Sigmoid colon (tissue), 7 donors: Measurements from ENCODE around the gene YAE1. TPM values are rescaled to one million over a fixed set of nuclear protein-coding genes. Genes with fewer than 3 reads are reported as not detected.
"Not testable (repeated sequence)": the region's sequence is repeated elsewhere in the genome, so short reads cannot be mapped to it uniquely, and the experiment has no call there.

Experiments
- DNase-seq: peaks from one replicate; pipeline ENCODE4 v3.0.0-alpha.2; 2019
- H3K27ac ChIP-seq, 4 donors: fragments of 200-600 bp; sonication (generic); one replicate each; pipeline ENCODE4 v1.5.1; 2016 to 2019; ENCODE audit warnings: mild to moderate bottlenecking in 1 of 4
- H3K27me3 ChIP-seq, 3 donors: fragments of 200-600 bp; sonication (generic); one replicate each; pipeline ENCODE4 v1.5.1; 2019; ENCODE audit warnings: mild to moderate bottlenecking in 1 of 3
- H3K36me3 ChIP-seq, 4 donors: fragments of 200-600 bp; sonication (generic); one replicate each; pipeline ENCODE4 v1.5.1; 2016 to 2019
- H3K4me1 ChIP-seq, 4 donors: fragments of 200-600 bp; sonication (generic); one replicate each; pipeline ENCODE4 v1.5.1; 2017 to 2019
- H3K4me3 ChIP-seq, 4 donors: fragments of 200-600 bp; sonication (generic); one replicate each; pipeline ENCODE4 v1.5.1; 2017 to 2019; ENCODE audit warnings: mild to moderate bottlenecking in 2 of 4, moderate library complexity in 1 of 4
- H3K9me3 ChIP-seq, 4 donors: fragments of 200-600 bp in 3 of 4; sonication (generic) in 3 of 4; one replicate each; pipeline versions ENCODE4 v1.5.1 to v1.6.1; 2013 to 2019
- EP300 ChIP-seq, 4 donors: sonication (generic); formaldehyde crosslinking; IDR thresholded peaks; one replicate each; pipeline ENCODE4 v1.6.1; 2017; ENCODE audit warnings: antibody characterized with exemption in 4 of 4
- POLR2A ChIP-seq, 2 donors: fragments of 450-650 bp; IDR thresholded peaks; one replicate each; pipeline ENCODE4 v1.6.1; 2016; ENCODE audit warnings: antibody characterized with exemption in 2 of 2, mild to moderate bottlenecking in 2 of 2, moderate library complexity in 2 of 2
- POLR2AphosphoS5 ChIP-seq, 4 donors: sonication (generic); formaldehyde crosslinking; IDR thresholded peaks; one replicate each; pipeline ENCODE4 v1.6.1; 2017; ENCODE audit warnings: antibody characterized with exemption in 4 of 4
- WGBS, 2 donors: extraction: QIAGEN DNeasy Blood & Tissue Kit; methylation state at CpG; one replicate each; pipeline ENCODE4 v1.1.7; 2013; 5-methylcytosine and 5-hydroxymethylcytosine counted together
- intact Hi-C: fragments of 100-400 bp; cut with DNase I; formaldehyde crosslinking; loops from one replicate; pipeline ENCODE4 v1.15.1; 2023
- polyA plus RNA-seq, 3 donors: library from polyadenylated mRNA; stranded (reverse); fragments of 200-250 nt; gene quantifications; one replicate each; pipeline ENCODE4 v1.2.3, GENCODE V29; 2013
- total RNA-seq, 4 donors: library from RNA; depleted of rRNA; stranded (reverse); fragments of >200 nt; gene quantifications; one replicate each; pipeline ENCODE4 v1.1.0, GENCODE V29; 2016
- TF ChIP-seq, protein P1 (sequence below), 4 experiments: fragments of 450-650 bp in 3 of 4; fragments of 200-600 bp in 1 of 4; IDR thresholded peaks; one replicate each; pipeline ENCODE4 v1.5.1; 2016 to 2019; ENCODE audit warnings: antibody characterized with exemption in 4 of 4, mild to moderate bottlenecking in 3 of 4, moderate library complexity in 2 of 4
- donor health status: healthy with polysubstance abuse.
- donor health status: Bipolar disorder and iron deficiency.
- donor health status: healthy.

YAE1 gene
- total and polyA plus RNA-seq, 7 donors, result 16.3 to 52.0 (median 26.4) TPM

- intact Hi-C loops, result no loop called here
- no peaks in the 10 kb centered on the region for H3K27me3 ChIP-seq
- no peak for DNase-seq
- no peaks in the 10 kb centered on the region for H3K36me3 ChIP-seq
- WGBS, 2 donors, result 48 to 70% methylated on average over 3 of the region's 3 CpGs
- no peak overlapping the region for H3K4me3 ChIP-seq
- TF ChIP-seq, protein P1, sequence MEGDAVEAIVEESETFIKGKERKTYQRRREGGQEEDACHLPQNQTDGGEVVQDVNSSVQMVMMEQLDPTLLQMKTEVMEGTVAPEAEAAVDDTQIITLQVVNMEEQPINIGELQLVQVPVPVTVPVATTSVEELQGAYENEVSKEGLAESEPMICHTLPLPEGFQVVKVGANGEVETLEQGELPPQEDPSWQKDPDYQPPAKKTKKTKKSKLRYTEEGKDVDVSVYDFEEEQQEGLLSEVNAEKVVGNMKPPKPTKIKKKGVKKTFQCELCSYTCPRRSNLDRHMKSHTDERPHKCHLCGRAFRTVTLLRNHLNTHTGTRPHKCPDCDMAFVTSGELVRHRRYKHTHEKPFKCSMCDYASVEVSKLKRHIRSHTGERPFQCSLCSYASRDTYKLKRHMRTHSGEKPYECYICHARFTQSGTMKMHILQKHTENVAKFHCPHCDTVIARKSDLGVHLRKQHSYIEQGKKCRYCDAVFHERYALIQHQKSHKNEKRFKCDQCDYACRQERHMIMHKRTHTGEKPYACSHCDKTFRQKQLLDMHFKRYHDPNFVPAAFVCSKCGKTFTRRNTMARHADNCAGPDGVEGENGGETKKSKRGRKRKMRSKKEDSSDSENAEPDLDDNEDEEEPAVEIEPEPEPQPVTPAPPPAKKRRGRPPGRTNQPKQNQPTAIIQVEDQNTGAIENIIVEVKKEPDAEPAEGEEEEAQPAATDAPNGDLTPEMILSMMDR (IDR thresholded peaks at IDR 0.05), result no peak
- TF ChIP-seq EP300 (IDR thresholded peaks at IDR 0.05), result no peak
- TF ChIP-seq POLR2A (IDR thresholded peaks at IDR 0.05), result no peak
- TF ChIP-seq POLR2AphosphoS5 (IDR thresholded peaks at IDR 0.05), result no peak
- no peak overlapping the region for H3K27ac ChIP-seq
- no peaks in the 10 kb centered on the region for H3K9me3 ChIP-seq
- H3K4me1 ChIP-seq, result no peaks in the 10 kb centered on the region
These were observed 30.5 kb upstream of the YAE1 start for GRCh38 chr7:39535720-39536119.

DNA sequence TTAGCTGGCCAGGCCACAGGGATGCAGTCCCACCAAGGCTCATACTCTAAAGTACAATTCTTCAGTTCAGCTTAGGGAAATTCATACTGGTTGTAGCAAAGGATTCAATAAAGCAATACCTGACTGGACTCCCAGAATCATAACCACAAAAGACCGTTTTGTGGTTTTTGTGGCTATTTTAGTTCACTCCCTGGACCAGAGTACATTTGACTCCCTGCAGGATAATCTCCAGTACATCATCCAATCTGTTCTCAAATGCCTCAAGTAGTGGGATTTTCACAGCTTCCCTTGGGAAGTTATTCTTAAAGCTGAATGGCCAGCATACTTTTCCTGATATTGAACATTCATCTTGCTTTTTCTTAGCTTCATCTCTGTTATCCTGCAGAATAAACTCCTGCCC, 29.3 kb upstream of the YAE1 start:
- no peaks in the 10 kb centered on the region for H3K27me3 ChIP-seq
- H3K4me3 ChIP-seq, result no peak overlapping the region
- WGBS, 2 donors, result 64 to 80% methylated on average over 1 of the region's 1 CpG
- no peak for TF ChIP-seq EP300 (IDR thresholded peaks at IDR 0.05)
- TF ChIP-seq, protein P1 (IDR thresholded peaks at IDR 0.05), result no peak
- TF ChIP-seq POLR2AphosphoS5 (IDR thresholded peaks at IDR 0.05), result no peak
- no peak for TF ChIP-seq POLR2A (IDR thresholded peaks at IDR 0.05)
- H3K27ac ChIP-seq, result no peak overlapping the region
- no peaks in the 10 kb centered on the region for H3K36me3 ChIP-seq
- intact Hi-C loops, result no loop called here
- no peaks in the 10 kb centered on the region for H3K9me3 ChIP-seq
- H3K4me1 ChIP-seq, result no peaks in the 10 kb centered on the region
- no peak for DNase-seq

DNA sequence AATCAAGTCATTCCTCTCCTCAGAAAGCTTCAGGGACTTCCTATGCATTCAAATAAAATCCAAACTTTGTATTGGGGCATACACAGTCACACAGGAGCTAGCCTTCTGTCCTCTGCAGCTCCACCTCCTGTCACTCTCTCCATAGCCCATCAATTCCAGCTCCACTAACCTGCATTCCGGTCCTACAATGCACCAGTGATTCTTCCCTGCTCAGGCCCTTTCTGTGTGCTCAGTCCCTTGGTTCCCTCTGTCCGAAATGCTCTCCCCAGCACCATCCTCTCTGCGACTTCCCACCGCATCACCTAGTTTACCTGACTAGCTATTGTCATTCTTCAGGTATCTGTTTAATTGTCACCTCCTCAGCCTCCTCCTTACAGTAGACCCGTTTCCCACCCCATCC, 26.4 kb upstream of the YAE1 start:
- TF ChIP-seq EP300 (IDR thresholded peaks at IDR 0.05) (no peak), POLR2A (IDR thresholded peaks at IDR 0.05) (no peak), POLR2AphosphoS5 (IDR thresholded peaks at IDR 0.05) (no peak)
- TF ChIP-seq, protein P1 (IDR thresholded peaks at IDR 0.05), result no peak
- H3K4me1 ChIP-seq, result no peaks in the 10 kb centered on the region
- H3K4me3 ChIP-seq, result no peak overlapping the region
- H3K9me3 ChIP-seq, result no peaks in the 10 kb centered on the region
- H3K27ac ChIP-seq, result no peak overlapping the region
- intact Hi-C loops, result no loop called here
- no peaks in the 10 kb centered on the region for H3K36me3 ChIP-seq
- H3K27me3 ChIP-seq, result no peaks in the 10 kb centered on the region
- no peak for DNase-seq
- WGBS, 2 donors, result 79 to 84% methylated on average over 5 of the region's 5 CpGs

DNA sequence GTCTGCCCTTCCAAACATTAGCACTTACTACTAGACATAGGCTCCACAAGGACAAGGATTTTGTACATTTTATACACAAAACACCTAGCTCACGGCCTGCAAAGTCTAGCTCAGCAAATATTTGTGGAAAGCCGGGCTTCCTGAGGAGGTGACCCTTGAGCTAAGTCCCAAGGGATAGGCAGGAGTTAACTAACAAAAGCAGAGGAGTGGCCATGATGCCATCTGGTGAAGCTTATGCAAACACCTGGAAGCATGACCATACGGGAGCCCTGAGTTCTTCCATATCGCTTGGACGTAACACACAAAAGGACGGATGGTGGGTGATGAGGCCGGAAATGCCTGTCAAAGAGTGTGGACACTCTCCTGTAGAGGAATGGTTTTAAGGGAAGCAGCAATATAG, 25.9 kb upstream of the YAE1 start:
- Histone ChIP-seq H3K27me3 (no peaks in the 10 kb centered on the region), H3K27ac (no peak overlapping the region), H3K4me1 (no peaks in the 10 kb centered on the region), H3K36me3 (no peaks in the 10 kb centered on the region), H3K9me3 (no peaks in the 10 kb centered on the region), H3K4me3 (no peak overlapping the region)
- WGBS, 2 donors, result 24 to 66% methylated on average over 7 of the region's 7 CpGs
- TF ChIP-seq POLR2A (IDR thresholded peaks at IDR 0.05) (no peak), POLR2AphosphoS5 (IDR thresholded peaks at IDR 0.05) (no peak), EP300 (IDR thresholded peaks at IDR 0.05) (no peak)
- TF ChIP-seq, protein P1 (IDR thresholded peaks at IDR 0.05), result no peak
- intact Hi-C loops, result no loop called here
- no peak for DNase-seq

DNA sequence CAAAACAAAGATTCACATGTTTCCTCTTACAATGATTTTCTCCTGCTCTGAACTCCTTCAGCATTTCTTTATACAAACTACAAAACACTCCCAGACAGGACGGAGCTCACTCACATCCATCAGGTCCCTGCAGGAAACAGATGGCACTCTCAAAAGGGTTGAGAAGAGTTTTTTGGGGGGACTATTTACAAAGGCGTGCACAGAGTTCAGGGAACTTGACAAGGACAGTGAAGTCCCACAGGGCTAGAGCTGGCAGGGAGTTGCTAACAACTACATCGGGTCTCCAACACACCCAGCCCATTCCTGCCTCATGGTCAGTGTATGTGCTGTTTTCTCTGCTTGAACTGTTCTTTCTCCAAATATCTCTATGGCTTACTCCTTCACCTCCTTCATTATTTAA, 24.7 kb upstream of the YAE1 start:
- H3K27me3 ChIP-seq, result no peaks in the 10 kb centered on the region
- TF ChIP-seq, protein P1 (IDR thresholded peaks at IDR 0.05), result no peak
- no peak for TF ChIP-seq POLR2AphosphoS5 (IDR thresholded peaks at IDR 0.05)
- TF ChIP-seq EP300 (IDR thresholded peaks at IDR 0.05), result no peak
- no peak for TF ChIP-seq POLR2A (IDR thresholded peaks at IDR 0.05)
- no peak for DNase-seq
- H3K9me3 ChIP-seq, result no peaks in the 10 kb centered on the region
- H3K27ac ChIP-seq, result no peak overlapping the region
- intact Hi-C loops, result no loop called here
- H3K4me3 ChIP-seq, result no peak overlapping the region
- 24 to 68% methylated on average over 3 of the region's 3 CpGs for WGBS, 2 donors
- H3K4me1 ChIP-seq, result no peaks in the 10 kb centered on the region
- H3K36me3 ChIP-seq, result no peaks in the 10 kb centered on the region

GRCh38 chr7:39544774-39545173, 21.4 kb upstream of the YAE1 start:
- H3K36me3 ChIP-seq, intact Hi-C loops, DNase-seq, H3K27ac ChIP-seq, H3K27me3 ChIP-seq, H3K4me3 ChIP-seq, H3K4me1 ChIP-seq: not testable (repeated sequence)
- H3K9me3 ChIP-seq, result peaks cover 3 to 11% (median 9%) of the 10 kb centered on the region in 4 donors
- 91 to 92% methylated on average over 2 of the region's 2 CpGs for WGBS, 2 donors
